H1 (cell line): ENCODE data around the gene RYR3. TPM values are rescaled to one million over a fixed set of nuclear protein-coding genes. Genes with fewer than 3 reads are reported as not detected.

Experiments
- CTCF ChIA-PET: fragments of 300-600 bp; sonication (Branson Sonifier 250); formaldehyde crosslinking; loops from one replicate; lab custom pipeline; 2021; ENCODE audit not compliant: partially characterized antibody; lab: Charles Lee
- POLR2A ChIA-PET: fragments of 300-600 bp; sonication (Branson Sonifier 250); formaldehyde crosslinking; loops from one replicate; lab custom pipeline; 2021; ENCODE audit warnings: inconsistent platforms; ENCODE audit not compliant: partially characterized antibody; lab: Charles Lee
- DNase-seq, 2 experiments: peaks; one replicate each; pipeline versions ENCODE4 v3.0.0 to v3.0.0-alpha.2; 2010 to 2022; ENCODE audit warnings: low spot score in 2 of 2, low read depth in 1 of 2, mixed read lengths in 1 of 2
- FAIRE-seq: peaks from 2 replicates; lab custom pipeline; 2011; peaks lifted over from hg19 to GRCh38; lab: Jason Lieb, UNC
- H2AFZ ChIP-seq: 2 replicates; pipeline ENCODE4 v1.8.1; 2012; ENCODE audit warnings: low read length, inconsistent platforms
- H2AK5ac ChIP-seq: 2 replicates; pipeline ENCODE4 v1.6.1; 2013; ENCODE audit warnings: low read depth, low read length
- H2BK120ac ChIP-seq: replicated peaks from 2 replicates; pipeline ENCODE3; 2013; ENCODE audit warnings: low read depth, low read length, inconsistent platforms
- H2BK12ac ChIP-seq: 2 replicates; pipeline ENCODE4 v1.6.1; 2013; ENCODE audit warnings: low read depth, low read length
- H2BK15ac ChIP-seq: 2 replicates; pipeline ENCODE4 v1.6.1; 2013; ENCODE audit warnings: low read length
- H2BK20ac ChIP-seq: 2 replicates; pipeline ENCODE4 v1.6.1; 2013; ENCODE audit warnings: low read length
- H2BK5ac ChIP-seq: 2 replicates; pipeline ENCODE4 v1.6.1; 2013; ENCODE audit warnings: low read depth, low read length
- H3K14ac ChIP-seq: 2 replicates; pipeline ENCODE4 v1.6.1; 2013; ENCODE audit warnings: inconsistent platforms; ENCODE audit not compliant: insufficient read length
- H3K18ac ChIP-seq: 2 replicates; pipeline ENCODE4 v1.6.1; 2013; ENCODE audit warnings: low read length; ENCODE audit errors: extremely low read depth
- H3K23ac ChIP-seq: 2 replicates; pipeline ENCODE4 v1.6.1; 2013; ENCODE audit warnings: inconsistent platforms; ENCODE audit not compliant: insufficient read length
- H3K23me2 ChIP-seq: 2 replicates; pipeline ENCODE4 v1.6.1; 2013; ENCODE audit warnings: low read depth, low read length
- H3K27ac ChIP-seq: 2 replicates; pipeline ENCODE4 v1.6.1; 2011; ENCODE audit warnings: low read depth, low read length, inconsistent platforms
- H3K27me3 ChIP-seq, 4 experiments: replicated peaks in 1 of 4; 1 replicate in 1 of 4; 2 replicates in 3 of 4; pipeline versions ENCODE4 v1.6.1 to v1.8.1; 2011 to 2013; ENCODE audit warnings: low read length in 3 of 4, mild to moderate bottlenecking in 3 of 4, inconsistent platforms in 2 of 4, mixed read lengths in 2 of 4, moderate library complexity in 1 of 4; ENCODE audit not compliant: control insufficient read depth in 3 of 4, insufficient read depth in 3 of 4; ENCODE audit errors: extremely low read depth in 1 of 4
- H3K36me3 ChIP-seq, 4 experiments: 2 replicates each; pipeline versions ENCODE4 v1.6.1 to v1.8.1; 2011 to 2013; ENCODE audit warnings: mild to moderate bottlenecking in 4 of 4, low read length in 3 of 4, moderate library complexity in 2 of 4, control low read depth in 1 of 4, inconsistent platforms in 1 of 4; ENCODE audit not compliant: insufficient read depth in 4 of 4, control insufficient read depth in 2 of 4
- H3K4ac ChIP-seq: replicated peaks from 2 replicates; pipeline ENCODE3; 2013; ENCODE audit warnings: low read length, low read depth, mixed read lengths, inconsistent platforms; ENCODE audit not compliant: insufficient read length
- H3K4me1 ChIP-seq, 4 experiments: replicated peaks in 1 of 4; 1 replicate in 1 of 4; 2 replicates in 3 of 4; pipeline versions ENCODE4 v1.6.1 to v1.8.1; 2011 to 2013; ENCODE audit warnings: low read length in 3 of 4, inconsistent platforms in 2 of 4, mixed read lengths in 1 of 4; ENCODE audit not compliant: insufficient read depth in 4 of 4, control insufficient read depth in 3 of 4
- H3K4me2 ChIP-seq, 2 experiments: 2 replicates each; pipeline versions ENCODE4 v1.6.1 to v1.8.1; 2011 to 2013; ENCODE audit warnings: low read depth in 2 of 2, low read length in 2 of 2, control low read depth in 1 of 2, inconsistent platforms in 1 of 2, mild to moderate bottlenecking in 1 of 2; ENCODE audit not compliant: insufficient read depth in 1 of 2
- H3K4me3 ChIP-seq, 4 experiments: fragments of 200-600, 300-600 bp in 1 of 4; sonication (generic), shearing (Covaris generic), sonication (Bioruptor Twin) in 1 of 4; 2 replicates each; pipeline versions ENCODE4 v1.5.1 to v1.8.1; 2011 to 2016; ENCODE audit warnings: low read length in 4 of 4, low read depth in 3 of 4, control low read depth in 2 of 4, inconsistent platforms in 2 of 4, mild to moderate bottlenecking in 2 of 4, mixed read lengths in 1 of 4, moderate library complexity in 1 of 4; ENCODE audit not compliant: insufficient read depth in 2 of 4; ENCODE audit errors: extremely low read depth in 1 of 4
- H3K56ac ChIP-seq: replicated peaks from 2 replicates; pipeline ENCODE3; 2013; ENCODE audit warnings: low read depth, mild to moderate bottlenecking, mixed read lengths, low read length, inconsistent platforms; ENCODE audit not compliant: insufficient read length
- H3K79me1 ChIP-seq: 2 replicates; pipeline ENCODE4 v1.6.1; 2013; ENCODE audit warnings: low read depth, low read length, control low read depth
- H3K79me2 ChIP-seq, 2 experiments: 2 replicates each; pipeline versions ENCODE4 v1.6.1 to v1.8.1; 2012 to 2013; ENCODE audit warnings: low read length in 2 of 2, mild to moderate bottlenecking in 2 of 2, inconsistent platforms in 1 of 2; ENCODE audit not compliant: insufficient read depth in 2 of 2, control insufficient read depth in 1 of 2
- H3K9ac ChIP-seq, 4 experiments: replicated peaks in 1 of 4; 1 replicate in 1 of 4; 2 replicates in 3 of 4; pipeline versions ENCODE4 v1.6.1 to v1.8.1; 2011 to 2013; ENCODE audit warnings: low read depth in 3 of 4, low read length in 3 of 4, control low read depth in 2 of 4, mild to moderate bottlenecking in 2 of 4, moderate library complexity in 2 of 4, inconsistent platforms in 1 of 4; ENCODE audit errors: extremely low read depth in 1 of 4
- H3K9me3 ChIP-seq, 2 experiments: 2 replicates each; pipeline versions ENCODE4 v1.6.1 to v1.8.1; 2012 to 2013; ENCODE audit warnings: mild to moderate bottlenecking in 2 of 2, moderate library complexity in 2 of 2, control low read depth in 1 of 2, inconsistent platforms in 1 of 2, low read depth in 1 of 2, low read length in 1 of 2, mixed read lengths in 1 of 2; ENCODE audit not compliant: insufficient read depth in 2 of 2
- H4K20me1 ChIP-seq, 2 experiments: replicated peaks in 1 of 2; 2 replicates each; pipeline versions ENCODE3 to v1.8.1; 2011 to 2013; ENCODE audit warnings: inconsistent platforms in 2 of 2, low read length in 2 of 2, mild to moderate bottlenecking in 1 of 2; ENCODE audit not compliant: insufficient read depth in 2 of 2, control insufficient read depth in 1 of 2
- H4K5ac ChIP-seq: 2 replicates; pipeline ENCODE4 v1.6.1; 2013; ENCODE audit warnings: low read length, low read depth, mixed read lengths, inconsistent platforms; ENCODE audit not compliant: insufficient read length
- H4K8ac ChIP-seq: 2 replicates; pipeline ENCODE4 v1.8.0; 2013; ENCODE audit warnings: mild to moderate bottlenecking, moderate library complexity, low read length, inconsistent platforms; ENCODE audit not compliant: insufficient read depth; ENCODE audit errors: extremely low read depth
- H4K91ac ChIP-seq: replicated peaks from 2 replicates; pipeline ENCODE3; 2013; ENCODE audit warnings: low read length, mixed read lengths, inconsistent platforms; ENCODE audit not compliant: insufficient read length
- ASH2L ChIP-seq: fragments of 200-600, 300-600 bp; sonication (generic); IDR thresholded peaks from one replicate; pipeline ENCODE4 v1.7.1; 2017; ENCODE audit warnings: low read length
- ATF3 ChIP-seq: IDR thresholded peaks from 2 replicates; pipeline ENCODE4 v1.6.1; 2011; ENCODE audit warnings: low read depth, mild to moderate bottlenecking, low read length; ENCODE audit not compliant: insufficient read depth
- BRCA1 ChIP-seq: IDR thresholded peaks from 2 replicates; pipeline ENCODE4 v1.6.1; 2012; ENCODE audit warnings: low read depth, low read length, improper control_type of control experiment
- CTBP2 ChIP-seq: IDR thresholded peaks from 2 replicates; pipeline ENCODE4 v1.7.0; 2011; ENCODE audit warnings: borderline replicate concordance, mild to moderate bottlenecking, moderate library complexity, mixed read lengths, low read length; ENCODE audit not compliant: insufficient read depth, insufficient read length
- HDAC6 ChIP-seq: IDR thresholded peaks from one replicate; pipeline ENCODE4 v1.7.1; 2012; ENCODE audit warnings: low read depth, mild to moderate bottlenecking, inconsistent platforms, low read length, moderate library complexity
- JUND ChIP-seq: IDR thresholded peaks from 2 replicates; pipeline ENCODE4 v1.6.1; 2011; ENCODE audit warnings: mild to moderate bottlenecking, improper control_type of control experiment, low read length
- MAFK ChIP-seq: IDR thresholded peaks from 2 replicates; pipeline ENCODE4 v1.6.1; 2012; ENCODE audit warnings: low read depth, mild to moderate bottlenecking, improper control_type of control experiment, low read length
- MAX ChIP-seq: IDR thresholded peaks from 2 replicates; pipeline ENCODE4 v1.6.1; 2012; ENCODE audit warnings: inconsistent platforms
- WGBS, 2 experiments: shearing (Covaris generic) in 1 of 2; methylation state at CpG; one replicate each; pipeline versions ENCODE4 v1.1.6 to v1.1.7; 2013 to 2015; ENCODE audit warnings: low lambda C conversion rate in 2 of 2, mixed read lengths in 2 of 2, inconsistent platforms in 1 of 2, low coverage in 1 of 2, missing lambda C conversion rate in 1 of 2; ENCODE audit not compliant: insufficient replicate concordance in 2 of 2, insufficient coverage in 1 of 2, insufficient read length in 1 of 2; ENCODE audit errors: extremely low coverage in 1 of 2, missing lambda C conversion rate in 1 of 2; 5-methylcytosine and 5-hydroxymethylcytosine counted together
- polyA plus RNA-seq, 7 experiments: library from polyadenylated mRNA; depleted of rRNA in 3 of 7; stranded (reverse) in 5 of 7; unstranded in 2 of 7; fragments of >200 nt in 5 of 7; fragments of 200-250 nt in 2 of 7; gene quantifications; 1 replicate in 5 of 7; 2 replicates in 1 of 7; 4 replicates in 1 of 7; pipeline versions ENCODE4 v1.2.1 to v1.2.3, GENCODE V29; 2011 to 2013; ENCODE audit warnings: missing spikeins in 2 of 7, mixed read lengths in 2 of 7
- total RNA-seq: library from RNA; stranded (reverse); fragmentation: NEBNext Ultra II Directional; extraction: Animal tissue kit (Norgen Biotek cat#: 25700); gene quantifications from 2 replicates; pipeline ENCODE4 v1.2.1, GENCODE V29; 2021

Gene RYR3
- total and polyA plus RNA-seq, 2 of the 8 experiments (the other 6 are each of a cell fraction or from before 2014, with no cell fraction given) = 0.33 to 3.4 TPM

- Histone ChIP-seq H3K23ac (no peak overlapping the region), H4K91ac (no peak overlapping the region), H3K56ac (no peak overlapping the region), H3K18ac (no peak overlapping the region), H3K27ac (no peak overlapping the region), H3K9ac (no peak overlapping the region), H3K4me2 (no peak overlapping the region), H3K14ac (no peak overlapping the region), H4K20me1 (peaks cover 0 to 2% of the 10 kb centered on the region in 2 experiments), H2BK5ac (no peak overlapping the region), H2BK12ac (no peak overlapping the region), H2BK15ac (no peak overlapping the region), H3K4ac (no peak overlapping the region), H2BK120ac (no peak overlapping the region), H4K5ac (no peak overlapping the region), H3K79me1 (no peaks in the 10 kb centered on the region), H3K36me3 (no peaks in the 10 kb centered on the region), H2AFZ (no peak overlapping the region), H3K4me3 (no peak overlapping the region), H3K9me3 (no peaks in the 10 kb centered on the region), H2AK5ac (no peak overlapping the region), H2BK20ac (no peak overlapping the region), H3K79me2 (no peaks in the 10 kb centered on the region), H3K4me1 (peaks cover 0 to 3% (median 0%) of the 10 kb centered on the region in 4 experiments; a peak in 1 of 7 replicates), H3K27me3 (no peaks in the 10 kb centered on the region), H4K8ac (no peak overlapping the region), H3K23me2 (no peaks in the 10 kb centered on the region)
- TF ChIP-seq HDAC6 = no peak
- TF ChIP-seq ASH2L = no peak
- TF ChIP-seq MAFK = no peak
- TF ChIP-seq MAX = no peak
- no peak for TF ChIP-seq CTBP2
- no peak for TF ChIP-seq ATF3
- TF ChIP-seq JUND = no peak
- no peak for TF ChIP-seq BRCA1
- FAIRE-seq = no peak
- no peak for DNase-seq
- POLR2A ChIA-PET = no interaction called here
- WGBS, 2 experiments = 100% methylated on average over 4 of the region's 4 CpGs; no CpG with 5 or more reads in 1 of the 2 experiments
- CTCF ChIA-PET = no interaction called here
Measured at GRCh38 chr15:33553157-33553556, 242.4 kb downstream of the RYR3 start.
